Subcutaneous adipose tissue (tissue), 4 donors: ENCODE results near the gene TMX3. TPM values are rescaled to one million over a fixed set of nuclear protein-coding genes. Genes with fewer than 3 reads are reported as not detected.

Experiments
- CTCF ChIP-seq: fragments of 450-650 bp; IDR thresholded peaks from one replicate; pipeline ENCODE4 v1.5.1; 2016; ENCODE audit warnings: low read depth, mild to moderate bottlenecking, control low read depth, antibody characterized with exemption, moderate library complexity
- total RNA-seq, 4 donors: library from RNA; depleted of rRNA; stranded (reverse); fragments of >200 nt; gene quantifications; one replicate each; pipeline ENCODE4 v1.1.0, GENCODE V29; 2016

Gene TMX3
- total RNA-seq, 4 donors from 2014 or later = 44.6 to 89.8 (median 58.8) TPM

GRCh38 chr18:68693091-68693815 lies 21.7 kb downstream of the TMX3 start:
- no peak for TF ChIP-seq CTCF

DNA sequence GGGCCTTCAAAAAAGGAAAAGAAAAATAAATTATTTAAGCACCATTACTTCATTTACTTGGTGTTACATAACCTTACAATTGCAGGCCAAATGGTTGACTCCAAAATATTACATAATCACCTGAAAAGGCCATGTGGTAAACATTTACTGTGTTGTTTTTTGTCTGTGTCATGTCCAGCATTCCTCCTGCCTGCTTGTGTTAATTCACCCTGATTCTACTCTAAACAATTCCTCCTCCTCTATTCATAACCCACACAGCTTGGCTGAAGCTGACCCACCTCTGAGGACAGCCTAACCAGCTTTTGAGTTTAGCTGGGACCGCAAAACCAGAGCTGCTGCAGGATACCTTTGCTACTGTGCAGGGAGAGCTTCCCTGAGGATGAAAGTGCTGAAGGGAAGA lies 35.4 kb downstream of the TMX3 start:
- no peak for TF ChIP-seq CTCF

GRCh38 chr18:68676913-68677312 lies 38.0 kb downstream of the TMX3 start:
- TF ChIP-seq CTCF = no peak

- no peak for TF ChIP-seq CTCF
Measured at GRCh38 chr18:68667121-68667520, 47.8 kb downstream of the TMX3 start.

- no peak for TF ChIP-seq CTCF
Measured at GRCh38 chr18:68666381-68666780, 48.5 kb downstream of the TMX3 start.

GRCh38 chr18:68665628-68666027 lies 49.3 kb downstream of the TMX3 start:
- TF ChIP-seq CTCF = no peak

DNA sequence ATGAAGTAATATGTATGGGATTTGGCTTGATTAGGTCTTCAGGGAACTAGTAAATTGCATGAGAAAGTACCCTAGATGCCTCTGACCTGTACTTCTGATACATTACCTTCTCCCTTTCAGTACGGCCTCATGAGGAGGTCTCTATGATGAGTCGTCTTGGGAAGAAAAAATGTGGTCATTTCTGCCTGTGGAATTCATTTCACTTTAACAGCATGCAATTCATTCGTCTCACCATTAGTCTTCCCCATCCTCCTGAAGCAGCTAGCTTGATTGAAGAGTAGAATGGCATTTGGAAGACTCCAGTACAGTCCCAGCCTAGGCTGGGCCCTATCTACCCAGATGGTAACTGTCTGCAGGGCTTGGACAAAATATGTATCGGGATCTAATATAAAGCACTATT lies 52.2 kb downstream of the TMX3 start:
- no peak for TF ChIP-seq CTCF
